ENCODE results near the gene SV2C. TPM values are rescaled to one million over a fixed set of nuclear protein-coding genes. Genes with fewer than 3 reads are reported as not detected.

SV2C gene
- total and polyA plus RNA-seq, 8 donors = 0.13 to 30.8 (median 1.4) TPM; not detected in 2

GRCh38 chr5:76192837-76193236 lies 109.7 kb downstream of the SV2C start:
- Histone ChIP-seq H3K4me3 (no peak overlapping the region), H3K9me3 (no peaks in the 10 kb centered on the region), H3K27me3 (peaks cover 0 to 4% (median 0%) of the 10 kb centered on the region in 3 donors), H3K4me1 (no peaks in the 10 kb centered on the region), H3K27ac (no peak overlapping the region), H3K36me3 (no peaks in the 10 kb centered on the region)
- intact Hi-C loops (cut with DNase I; ENCODE audit: low total_unique reads) = no loop called here
- no peak for TF ChIP-seq POLR2A (IDR thresholded peaks at IDR 0.05)
- no peak for TF ChIP-seq POLR2AphosphoS5 (IDR thresholded peaks at IDR 0.05)
- no peak for TF ChIP-seq EP300 (IDR thresholded peaks at IDR 0.05)
- no peak for TF ChIP-seq CTCF (IDR thresholded peaks at IDR 0.05)
- 41 to 55% (median 46%) methylated on average over 5 of the region's 5 CpGs for WGBS, 5 donors
- DNase-seq = no peak

DNA sequence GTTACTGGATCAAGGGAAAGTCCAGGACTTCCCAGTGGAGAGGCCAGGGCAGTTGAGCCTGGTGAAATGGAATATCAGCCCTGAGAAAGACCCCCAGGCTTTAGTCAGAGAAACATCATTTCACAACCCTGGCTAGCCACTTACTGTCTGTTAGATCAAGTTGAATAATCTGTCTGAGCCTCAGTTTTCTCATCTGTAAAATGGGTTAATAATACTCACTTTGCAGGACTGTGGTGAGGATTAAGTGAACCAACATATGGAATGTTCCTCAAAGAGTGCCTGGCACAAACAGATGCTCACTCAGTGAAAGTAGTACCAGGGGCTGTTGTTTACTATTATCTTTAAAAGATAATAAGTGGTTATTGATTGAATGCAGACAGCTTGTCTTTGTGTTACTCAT lies 110.5 kb downstream of the SV2C start:
- intact Hi-C loops (cut with DNase I; ENCODE audit: low total_unique reads) = no loop called here
- H3K4me3 ChIP-seq = no peak overlapping the region
- H3K27ac ChIP-seq = no peak overlapping the region
- no peak for TF ChIP-seq POLR2AphosphoS5 (IDR thresholded peaks at IDR 0.05)
- no peak for TF ChIP-seq CTCF (IDR thresholded peaks at IDR 0.05)
- no peak for TF ChIP-seq EP300 (IDR thresholded peaks at IDR 0.05)
- TF ChIP-seq POLR2A (IDR thresholded peaks at IDR 0.05) = no peak
- H3K27me3 ChIP-seq = peaks cover 0 to 4% (median 0%) of the 10 kb centered on the region in 3 donors
- no peaks in the 10 kb centered on the region for H3K9me3 ChIP-seq
- H3K36me3 ChIP-seq = no peaks in the 10 kb centered on the region
- H3K4me1 ChIP-seq = no peaks in the 10 kb centered on the region
- DNase-seq = no peak

- H3K4me1 ChIP-seq = no peaks in the 10 kb centered on the region
- WGBS, 5 donors = 52 to 67% (median 65%) methylated on average over 3 of the region's 3 CpGs
- DNase-seq = no peak
- TF ChIP-seq POLR2A (IDR thresholded peaks at IDR 0.05) (no peak), CTCF (IDR thresholded peaks at IDR 0.05) (no peak), POLR2AphosphoS5 (IDR thresholded peaks at IDR 0.05) (no peak), EP300 (IDR thresholded peaks at IDR 0.05) (no peak)
- H3K27me3 ChIP-seq = peaks cover 0 to 4% (median 0%) of the 10 kb centered on the region in 3 donors
- H3K4me3 ChIP-seq = no peak overlapping the region
- intact Hi-C loops (cut with DNase I; ENCODE audit: low total_unique reads) = no loop called here
- no peaks in the 10 kb centered on the region for H3K9me3 ChIP-seq
- H3K36me3 ChIP-seq = no peaks in the 10 kb centered on the region
- H3K27ac ChIP-seq = no peak overlapping the region
Observed at GRCh38 chr5:76194340-76194739, 111.2 kb downstream of the SV2C start.

DNA sequence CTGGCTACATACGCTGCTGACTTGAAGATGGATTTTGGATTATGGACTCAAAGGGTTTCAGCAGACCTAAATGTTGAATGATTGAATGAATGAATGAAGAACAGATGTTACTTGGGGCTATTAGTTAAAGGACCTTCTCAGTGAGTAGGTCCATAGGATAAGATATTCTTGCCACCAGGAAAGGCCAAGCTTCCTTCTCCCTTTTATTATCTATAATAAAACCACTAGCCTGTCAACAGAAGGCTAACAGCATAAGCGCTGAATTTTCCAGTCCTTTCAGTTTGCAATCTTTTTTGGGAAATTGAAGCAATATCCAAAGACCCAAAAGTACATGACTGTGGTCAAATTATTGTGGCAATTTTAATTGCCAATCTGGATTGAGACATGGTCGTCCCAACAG lies 113.3 kb downstream of the SV2C start:
- peaks cover 0 to 4% (median 0%) of the 10 kb centered on the region in 3 donors for H3K27me3 ChIP-seq
- 88 to 99% (median 92%) methylated on average over 3 of the region's 3 CpGs for WGBS, 5 donors
- H3K9me3 ChIP-seq = no peaks in the 10 kb centered on the region
- no peak for DNase-seq
- no peaks in the 10 kb centered on the region for H3K4me1 ChIP-seq
- no peak overlapping the region for H3K4me3 ChIP-seq
- no peak for TF ChIP-seq CTCF (IDR thresholded peaks at IDR 0.05)
- no peak for TF ChIP-seq POLR2A (IDR thresholded peaks at IDR 0.05)
- no peak for TF ChIP-seq POLR2AphosphoS5 (IDR thresholded peaks at IDR 0.05)
- no peak for TF ChIP-seq EP300 (IDR thresholded peaks at IDR 0.05)
- H3K27ac ChIP-seq = no peak overlapping the region
- no peaks in the 10 kb centered on the region for H3K36me3 ChIP-seq
- intact Hi-C loops (cut with DNase I; ENCODE audit: low total_unique reads) = no loop called here
